A549 (cell line): ENCODE results near the gene KBTBD13. TPM values are rescaled to one million over a fixed set of nuclear protein-coding genes. Genes with fewer than 3 reads are reported as not detected.

Experiments used
- ATAC-seq, 2 experiments: fragments of 200-7000 bp in 1 of 2; fragments of >200 bp in 1 of 2; cut with Nextera tagmentation in 1 of 2; cut with Tn5 transposase in 1 of 2; 3 replicates each; pipeline versions ENCODE4 v1.8.0 to v1.9.1; 2018 to 2020; ENCODE audit warnings: mild to moderate bottlenecking in 1 of 2, moderate library complexity in 1 of 2
- CTCF ChIA-PET: fragments of 300-600 bp; sonication (Branson Sonifier 250); formaldehyde crosslinking; extraction: SDS; loops from one replicate; lab custom pipeline; 2021; ENCODE audit warnings: antibody characterized with exemption, inconsistent platforms; lab: Yijun Ruan, JAX
- POLR2A ChIA-PET: fragments of 350-600 bp; formaldehyde crosslinking; extraction: SDS; loops from one replicate; lab custom pipeline; 2021; ENCODE audit warnings: antibody characterized with exemption, inconsistent platforms; lab: Yijun Ruan, JAX
- DNase-seq, 2 experiments: peaks; one replicate each; pipeline versions ENCODE4 v3.0.0 to v3.0.0-alpha.2; 2011 to 2016; ENCODE audit warnings: low read depth in 1 of 2, low spot score in 1 of 2
- FAIRE-seq: peaks from 2 replicates; lab custom pipeline; 2011; peaks lifted over from hg19 to GRCh38; lab: Jason Lieb, UNC
- H3K27ac ChIP-seq, 2 experiments: fragments of >200 bp; sonication (Bioruptor Twin); formaldehyde crosslinking; 3 replicates each; pipeline ENCODE4 v1.5.1; 2016 to 2017
- H3K4me1 ChIP-seq: fragments of >200 bp; sonication (Bioruptor Twin); formaldehyde crosslinking; 3 replicates; pipeline ENCODE4 v1.6.1; 2016
- H3K4me2 ChIP-seq: fragments of >200 bp; sonication (Bioruptor Twin); formaldehyde crosslinking; 3 replicates; pipeline ENCODE4 v1.6.1; 2016
- H3K4me3 ChIP-seq: fragments of >200 bp; sonication (Bioruptor Twin); formaldehyde crosslinking; 3 replicates; pipeline ENCODE4 v1.5.1; 2016
- H3K9me3 ChIP-seq: fragments of >200 bp; sonication (Bioruptor Twin); formaldehyde crosslinking; 3 replicates; pipeline ENCODE4 v1.6.1; 2016
- BCL3 ChIP-seq: fragments of >200 bp; sonication (Bioruptor Twin); formaldehyde crosslinking; IDR thresholded peaks from 3 replicates; pipeline ENCODE4 v1.6.1; 2016
- BHLHE40 ChIP-seq: IDR thresholded peaks from 2 replicates; pipeline ENCODE4 v1.6.1; 2012; ENCODE audit warnings: low read depth, low read length, inconsistent platforms
- EP300 ChIP-seq, 2 experiments: fragments of >200 bp; sonication (Bioruptor Twin); formaldehyde crosslinking; IDR thresholded peaks; 2 replicates in 1 of 2; 3 replicates in 1 of 2; pipeline ENCODE4 v1.6.1; 2016 to 2017
- GATA3 ChIP-seq: IDR thresholded peaks from 2 replicates; pipeline ENCODE4 v1.6.1; 2012; ENCODE audit warnings: borderline replicate concordance
- HOXB5 ChIP-seq: fragments of 250-450 bp; sonication (Bioruptor Pico); IDR thresholded peaks from 2 replicates; pipeline ENCODE4 v1.5.0; 2020; ENCODE audit warnings: mild to moderate bottlenecking, moderate library complexity
- SMC3 ChIP-seq: fragments of >200 bp; sonication (Bioruptor Twin); formaldehyde crosslinking; IDR thresholded peaks from 3 replicates; pipeline ENCODE4 v1.6.1; 2018; ENCODE audit warnings: inconsistent platforms
- WGBS: methylation state at CpG from one replicate; pipeline ENCODE4 v1.1.6; 2017; ENCODE audit errors: missing lambda C conversion rate; 5-methylcytosine and 5-hydroxymethylcytosine counted together
- polyA plus RNA-seq, 4 experiments: library from polyadenylated mRNA; depleted of rRNA in 3 of 4; stranded (reverse); fragments of >200 nt; fragmentation: RNase III in 1 of 4; extraction: RNeasy Plus Mini Kit Qiagen cat#74134 plus additional on column Dnase treatment in 1 of 4; gene quantifications; 2 replicates in 3 of 4; 3 replicates in 1 of 4; pipeline ENCODE4 v1.2.3, GENCODE V29; 2011 to 2017
- small RNA-seq, 6 experiments: library from RNA; depleted of rRNA; stranded (forward); fragments of <200 nt; gene quantifications; one replicate each; pipeline ENCODE3, GENCODE V24; 2012

KBTBD13 gene
- polyA plus RNA-seq, 2 of the 4 experiments (the other 2 are of a cell fraction), result not detected

DNA sequence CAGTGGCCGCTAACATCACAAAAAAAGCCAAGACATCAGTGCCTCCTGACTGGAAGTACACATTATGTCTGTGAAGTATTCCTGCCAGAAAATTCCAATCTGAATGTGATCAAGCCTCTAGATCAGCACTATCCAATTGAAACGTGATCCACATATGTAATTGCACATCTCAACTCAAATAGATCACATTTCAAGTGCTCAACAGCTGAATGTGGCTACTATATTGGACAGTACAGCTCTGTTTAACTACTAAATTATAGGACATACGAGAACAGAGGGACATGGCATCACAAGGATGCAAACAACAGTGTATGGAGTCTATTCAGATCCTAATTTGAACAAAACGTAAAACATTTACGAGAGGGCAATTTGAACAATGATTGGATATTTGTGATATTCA is 39.0 kb downstream of the KBTBD13 start:
- Histone ChIP-seq H3K4me2 (no peak overlapping the region), H3K4me3 (no peak overlapping the region)
- no peak for TF ChIP-seq BCL3
- TF ChIP-seq EP300 (IDR thresholded peaks at IDR 0.05), result no peak
- TF ChIP-seq SMC3, result no peak
- TF ChIP-seq BHLHE40, result no peak
- no peak for TF ChIP-seq GATA3
- TF ChIP-seq HOXB5 (CRISPR knock-in tag), result no peak
- TF ChIP-seq, all 56 proteins: peak for 0
- ATAC-seq (no peak), FAIRE-seq (no peak), DNase-seq (no peak)
- CTCF ChIA-PET, result interaction anchor here (0.6 to 3.4 kb wide), 12 partner anchors 9 to 201 kb away, joined by 3 to 23 read pairs (median 4); no protein-coding TSS in a partner anchor
- no peak overlapping the region for H3K27ac ChIP-seq
- no peaks in the 10 kb centered on the region for H3K4me1 ChIP-seq
- H3K9me3 ChIP-seq, result no peaks in the 10 kb centered on the region
- POLR2A ChIA-PET, result interaction anchor here (1.2 kb wide), 1 partner anchor 70 kb away, joined by 3 read pairs; the partner anchor contains the start of gene CLPX
- WGBS, result 82% methylated on average over 5 of the region's 5 CpGs

Small RNAs within 50 kb of the gene (small RNA-seq; reads per million reads assigned to genes)
- gene AC013553.1, result 0 reads per million in 6 experiments

Other genes with a start within 250 kb of the KBTBD13 start
- 2.8 and 2.9 TPM in 2 replicates for gene PLEKHO2, start 234.8 kb upstream of the KBTBD13 start, polyA plus RNA-seq (2011; rRNA removed)
- 3.7 to 3.9 TPM (median 3.8 TPM) in 3 replicates for gene PLEKHO2, start 234.8 kb upstream of the KBTBD13 start, polyA plus RNA-seq (2017; fragmentation: RNase III; extraction: RNeasy Plus Mini Kit Qiagen cat#74134 plus additional on column Dnase treatment)
- 2.7 and 3.3 TPM in 2 replicates for gene ANKDD1A, start 164.8 kb upstream of the KBTBD13 start, polyA plus RNA-seq (2011; rRNA removed)
- gene ANKDD1A, start 164.8 kb upstream of the KBTBD13 start, polyA plus RNA-seq (2017; fragmentation: RNase III; extraction: RNeasy Plus Mini Kit Qiagen cat#74134 plus additional on column Dnase treatment), result 2.4 to 2.8 TPM (median 2.7 TPM) in 3 replicates
- gene SPG21, start 86.8 kb upstream of the KBTBD13 start, polyA plus RNA-seq (2011; rRNA removed), result 146 and 155 TPM in 2 replicates
- 111 to 117 TPM (median 113 TPM) in 3 replicates for gene SPG21, start 86.8 kb upstream of the KBTBD13 start, polyA plus RNA-seq (2017; fragmentation: RNase III; extraction: RNeasy Plus Mini Kit Qiagen cat#74134 plus additional on column Dnase treatment)
- 23.4 and 25.2 TPM in 2 replicates for gene MTFMT, start 47.1 kb upstream of the KBTBD13 start, polyA plus RNA-seq (2011; rRNA removed)
- 19.2 to 21.4 TPM (median 20.8 TPM) in 3 replicates for gene MTFMT, start 47.1 kb upstream of the KBTBD13 start, polyA plus RNA-seq (2017; fragmentation: RNase III; extraction: RNeasy Plus Mini Kit Qiagen cat#74134 plus additional on column Dnase treatment)
- gene SLC51B, start 31.4 kb upstream of the KBTBD13 start, polyA plus RNA-seq (2011; rRNA removed), result 16.1 and 17.9 TPM in 2 replicates
- gene SLC51B, start 31.4 kb upstream of the KBTBD13 start, polyA plus RNA-seq (2017; fragmentation: RNase III; extraction: RNeasy Plus Mini Kit Qiagen cat#74134 plus additional on column Dnase treatment), result 8.6 to 12.2 TPM (median 8.6 TPM) in 3 replicates
- gene RASL12, start 8.8 kb upstream of the KBTBD13 start, polyA plus RNA-seq (2011; rRNA removed), result 0.08 and 0.28 TPM in 2 replicates
- gene RASL12, start 8.8 kb upstream of the KBTBD13 start, polyA plus RNA-seq (2017; fragmentation: RNase III; extraction: RNeasy Plus Mini Kit Qiagen cat#74134 plus additional on column Dnase treatment), result 0.12 to 0.34 TPM (median 0.18 TPM) in 3 replicates
- 0.84 and 1.3 TPM in 2 replicates for gene UBAP1L, start 38.5 kb downstream of the KBTBD13 start, polyA plus RNA-seq (2011; rRNA removed)
- gene UBAP1L, start 38.5 kb downstream of the KBTBD13 start, polyA plus RNA-seq (2017; fragmentation: RNase III; extraction: RNeasy Plus Mini Kit Qiagen cat#74134 plus additional on column Dnase treatment), result 0.87 to 0.96 TPM (median 0.96 TPM) in 3 replicates
- 20.4 and 23.7 TPM in 2 replicates for gene PDCD7, start 57.1 kb downstream of the KBTBD13 start, polyA plus RNA-seq (2011; rRNA removed)
- gene PDCD7, start 57.1 kb downstream of the KBTBD13 start, polyA plus RNA-seq (2017; fragmentation: RNase III; extraction: RNeasy Plus Mini Kit Qiagen cat#74134 plus additional on column Dnase treatment), result 16.8 to 19.0 TPM (median 17.5 TPM) in 3 replicates
- 65.1 and 113 TPM in 2 replicates for gene CLPX, start 108.6 kb downstream of the KBTBD13 start, polyA plus RNA-seq (2011; rRNA removed)
- gene CLPX, start 108.6 kb downstream of the KBTBD13 start, polyA plus RNA-seq (2017; fragmentation: RNase III; extraction: RNeasy Plus Mini Kit Qiagen cat#74134 plus additional on column Dnase treatment), result 53.3 to 65.9 TPM (median 55.4 TPM) in 3 replicates
- 0.14 and 0.21 TPM in 2 replicates for gene CILP, start 134.7 kb downstream of the KBTBD13 start, polyA plus RNA-seq (2011; rRNA removed)
- gene CILP, start 134.7 kb downstream of the KBTBD13 start, polyA plus RNA-seq (2017; fragmentation: RNase III; extraction: RNeasy Plus Mini Kit Qiagen cat#74134 plus additional on column Dnase treatment), result 0.07 to 0.09 TPM (median 0.09 TPM) in 3 replicates
- gene PARP16, start 210.1 kb downstream of the KBTBD13 start, polyA plus RNA-seq (2011; rRNA removed), result 9.8 and 11.2 TPM in 2 replicates
- 6.7 to 7.7 TPM (median 7.5 TPM) in 3 replicates for gene PARP16, start 210.1 kb downstream of the KBTBD13 start, polyA plus RNA-seq (2017; fragmentation: RNase III; extraction: RNeasy Plus Mini Kit Qiagen cat#74134 plus additional on column Dnase treatment)
- not detected in 2 replicates for gene RNU5A-1, start 219.3 kb downstream of the KBTBD13 start, polyA plus RNA-seq (2011; rRNA removed)
- gene RNU5A-1, start 219.3 kb downstream of the KBTBD13 start, polyA plus RNA-seq (2017; fragmentation: RNase III; extraction: RNeasy Plus Mini Kit Qiagen cat#74134 plus additional on column Dnase treatment), result not detected in 3 replicates
- not detected in 2 replicates for gene RNU5B-1, start 227.9 kb downstream of the KBTBD13 start, polyA plus RNA-seq (2011; rRNA removed)
- gene RNU5B-1, start 227.9 kb downstream of the KBTBD13 start, polyA plus RNA-seq (2017; fragmentation: RNase III; extraction: RNeasy Plus Mini Kit Qiagen cat#74134 plus additional on column Dnase treatment), result not detected in 3 replicates